GM18519 (cell line): ENCODE data around the gene SOX15.

Source experiments
- ATAC-seq: cut with Tn5 transposase; IDR thresholded peaks from one replicate; pipeline ENCODE4 v1.9.1; 2021; ENCODE audit warnings: mild to moderate bottlenecking, moderate library complexity; ENCODE audit not compliant: unreplicated experiment, low FRiP score

SOX15 gene

DNA sequence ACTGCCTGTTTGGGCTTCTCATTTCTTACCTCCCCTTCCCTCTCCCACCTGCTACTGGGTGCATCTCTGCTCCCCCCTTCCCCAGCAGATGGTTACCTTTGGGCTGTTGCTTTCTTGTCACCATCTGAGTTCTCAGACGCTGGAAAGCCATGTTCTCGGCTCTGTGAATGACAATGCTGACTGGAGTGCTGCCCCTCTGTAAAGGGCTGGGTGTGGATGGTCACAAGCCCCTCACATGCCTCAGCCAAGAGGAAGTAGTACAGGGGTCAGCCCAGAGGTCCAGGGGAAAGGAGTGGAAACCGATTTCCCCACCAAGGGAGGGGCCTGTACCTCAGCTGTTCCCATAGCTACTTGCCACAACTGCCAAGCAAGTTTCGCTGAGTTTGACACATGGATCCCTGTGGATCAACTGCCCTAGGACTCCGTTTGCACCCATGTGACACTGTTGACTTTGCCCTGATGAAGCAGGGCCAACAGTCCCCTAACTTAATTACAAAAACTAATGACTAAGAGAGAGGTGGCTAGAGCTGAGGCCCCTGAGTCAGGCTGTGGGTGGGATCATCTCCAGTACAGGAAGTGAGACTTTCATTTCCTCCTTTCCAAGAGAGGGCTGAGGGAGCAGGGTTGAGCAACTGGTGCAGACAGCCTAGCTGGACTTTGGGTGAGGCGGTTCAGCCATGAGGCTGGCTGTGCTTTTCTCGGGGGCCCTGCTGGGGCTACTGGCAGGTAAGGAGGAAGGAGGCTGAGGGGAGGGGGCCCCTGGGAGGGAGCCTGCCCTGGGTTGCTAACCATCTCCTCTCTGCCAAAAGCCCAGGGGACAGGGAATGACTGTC is 10.7 kb downstream of the SOX15 start, which contains the start of gene CD68:
Gene CD68, plus strand, starts transcription at position 638 of the 833 bp plus-strand sequence. Its CDS starts 40 bp downstream, at position 678.
- ATAC-seq = no peak

DNA sequence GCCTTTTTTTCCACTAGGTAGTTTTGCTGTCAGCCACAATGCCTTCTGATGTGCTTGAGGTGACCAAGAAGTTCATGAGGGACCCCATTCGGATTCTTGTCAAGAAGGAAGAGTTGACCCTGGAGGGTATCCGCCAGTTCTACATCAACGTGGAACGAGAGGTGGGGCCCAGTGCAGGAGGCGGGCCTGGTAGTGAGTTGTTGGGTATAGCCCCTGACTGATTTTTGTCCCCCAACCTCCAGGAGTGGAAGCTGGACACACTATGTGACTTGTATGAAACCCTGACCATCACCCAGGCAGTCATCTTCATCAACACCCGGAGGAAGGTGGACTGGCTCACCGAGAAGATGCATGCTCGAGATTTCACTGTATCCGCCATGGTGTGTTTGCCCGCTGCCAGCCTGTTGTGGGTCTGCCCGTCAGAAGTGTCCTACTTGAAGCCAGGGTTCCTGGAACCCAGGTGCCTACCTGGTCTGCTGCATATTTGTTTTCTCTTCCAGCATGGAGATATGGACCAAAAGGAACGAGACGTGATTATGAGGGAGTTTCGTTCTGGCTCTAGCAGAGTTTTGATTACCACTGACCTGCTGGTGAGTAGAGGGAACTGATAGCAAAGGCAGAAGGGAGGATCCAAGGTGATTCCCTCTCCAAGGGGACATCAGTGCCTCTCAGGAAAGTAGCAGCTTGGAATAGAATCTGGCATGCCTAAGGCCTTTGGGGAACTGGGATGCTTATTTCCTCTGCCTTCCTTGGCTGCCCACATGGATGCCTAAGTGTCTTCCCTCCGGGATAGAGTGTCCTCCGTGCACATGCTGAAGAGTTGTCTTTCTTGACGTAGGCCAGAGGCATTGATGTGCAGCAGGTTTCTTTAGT is 12.3 kb downstream of the SOX15 start:
- no peak for ATAC-seq

DNA sequence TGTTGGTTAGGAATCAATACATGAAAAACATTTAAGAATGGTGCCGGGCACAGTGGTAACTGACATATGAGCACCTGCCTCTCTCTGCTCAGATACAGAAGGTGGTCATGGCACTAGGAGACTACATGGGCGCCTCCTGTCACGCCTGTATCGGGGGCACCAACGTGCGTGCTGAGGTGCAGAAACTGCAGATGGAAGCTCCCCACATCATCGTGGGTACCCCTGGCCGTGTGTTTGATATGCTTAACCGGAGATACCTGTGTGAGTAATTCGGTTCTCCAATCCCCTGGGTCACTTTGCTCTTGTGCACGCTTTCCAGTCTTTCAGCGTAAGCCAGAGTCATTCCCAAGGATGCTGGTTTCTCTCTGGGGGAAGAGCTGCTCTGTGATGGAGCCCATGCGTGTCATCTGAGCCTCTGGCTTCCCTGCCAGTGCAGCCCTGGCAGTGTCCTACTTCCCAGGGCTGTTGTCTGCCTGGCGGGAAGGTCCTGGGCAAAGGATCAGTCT is 13.4 kb downstream of the SOX15 start:
- no peak for ATAC-seq

DNA sequence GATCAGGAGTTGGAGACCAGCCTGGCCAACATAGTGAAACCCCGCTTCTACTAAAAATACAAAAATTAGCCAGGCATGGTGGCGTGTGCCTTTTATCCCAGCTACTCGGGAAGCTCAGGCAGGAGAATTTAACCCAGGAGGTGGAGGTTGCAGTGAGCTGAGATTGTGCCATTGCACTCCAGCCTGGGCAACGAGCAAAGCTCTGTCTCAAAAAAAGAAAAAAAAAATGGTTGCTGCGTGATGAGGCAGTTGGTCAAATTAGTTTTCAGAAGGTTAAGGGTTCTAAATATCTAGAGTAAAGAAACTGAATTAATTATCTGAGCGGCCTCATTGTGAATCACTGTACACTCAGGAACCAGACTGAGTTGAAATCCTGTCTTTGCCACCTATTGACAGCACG is 13.9 kb downstream of the SOX15 start:
- ATAC-seq = no peak

DNA sequence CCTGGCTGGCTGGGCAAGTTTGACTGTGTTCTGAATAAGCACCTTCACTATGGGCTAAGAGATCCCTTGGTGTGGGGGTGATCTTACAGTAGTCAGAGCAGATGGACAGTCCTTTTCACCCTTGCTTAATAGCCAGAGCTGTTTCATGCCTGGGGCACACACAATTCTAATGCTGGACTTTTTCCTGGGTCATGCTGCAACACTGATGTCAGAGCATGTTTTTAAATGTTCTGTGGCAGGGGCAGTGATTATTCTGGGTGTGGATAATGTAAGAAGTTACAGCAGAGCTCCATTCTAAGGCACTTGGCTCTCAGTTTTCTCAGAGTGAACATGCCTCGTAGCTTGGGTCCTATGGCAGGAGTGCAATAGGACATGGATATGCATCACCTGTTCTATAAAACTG is 14.4 kb downstream of the SOX15 start:
- no peak for ATAC-seq

DNA sequence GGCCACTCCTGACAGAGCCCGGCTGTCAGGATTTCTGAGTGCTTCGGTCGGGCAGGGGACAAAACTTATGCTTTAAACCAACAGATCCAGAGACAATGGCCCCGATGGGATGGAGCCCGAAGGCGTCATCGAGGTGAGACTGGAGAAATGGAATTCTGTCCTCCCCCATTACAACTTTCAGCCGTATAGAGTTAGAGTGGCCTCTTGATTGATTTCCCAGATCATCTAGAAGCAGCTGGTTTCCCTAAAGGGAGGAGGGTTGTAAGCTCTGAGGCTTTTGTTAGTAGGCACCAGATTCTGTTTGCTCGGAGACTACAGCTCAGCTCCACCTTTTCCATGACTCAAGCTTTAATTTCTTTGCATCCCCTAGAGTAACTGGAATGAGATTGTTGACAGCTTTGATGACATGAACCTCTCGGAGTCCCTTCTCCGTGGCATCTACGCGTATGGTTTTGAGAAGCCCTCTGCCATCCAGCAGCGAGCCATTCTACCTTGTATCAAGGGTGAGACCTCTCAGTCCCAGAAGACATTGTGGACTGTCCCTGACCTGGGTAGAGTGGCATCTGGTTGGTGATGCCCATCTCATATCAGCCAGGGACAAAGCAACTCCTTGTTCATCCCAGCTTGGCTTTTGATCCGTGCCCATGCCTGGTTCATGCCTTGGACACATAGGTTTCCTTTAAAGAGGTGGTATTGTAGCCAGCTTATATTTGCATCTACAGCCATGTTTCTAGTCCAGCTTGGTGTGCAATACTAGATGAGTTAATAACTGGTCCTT is 15.5 kb downstream of the SOX15 start:
- no peak for ATAC-seq

DNA sequence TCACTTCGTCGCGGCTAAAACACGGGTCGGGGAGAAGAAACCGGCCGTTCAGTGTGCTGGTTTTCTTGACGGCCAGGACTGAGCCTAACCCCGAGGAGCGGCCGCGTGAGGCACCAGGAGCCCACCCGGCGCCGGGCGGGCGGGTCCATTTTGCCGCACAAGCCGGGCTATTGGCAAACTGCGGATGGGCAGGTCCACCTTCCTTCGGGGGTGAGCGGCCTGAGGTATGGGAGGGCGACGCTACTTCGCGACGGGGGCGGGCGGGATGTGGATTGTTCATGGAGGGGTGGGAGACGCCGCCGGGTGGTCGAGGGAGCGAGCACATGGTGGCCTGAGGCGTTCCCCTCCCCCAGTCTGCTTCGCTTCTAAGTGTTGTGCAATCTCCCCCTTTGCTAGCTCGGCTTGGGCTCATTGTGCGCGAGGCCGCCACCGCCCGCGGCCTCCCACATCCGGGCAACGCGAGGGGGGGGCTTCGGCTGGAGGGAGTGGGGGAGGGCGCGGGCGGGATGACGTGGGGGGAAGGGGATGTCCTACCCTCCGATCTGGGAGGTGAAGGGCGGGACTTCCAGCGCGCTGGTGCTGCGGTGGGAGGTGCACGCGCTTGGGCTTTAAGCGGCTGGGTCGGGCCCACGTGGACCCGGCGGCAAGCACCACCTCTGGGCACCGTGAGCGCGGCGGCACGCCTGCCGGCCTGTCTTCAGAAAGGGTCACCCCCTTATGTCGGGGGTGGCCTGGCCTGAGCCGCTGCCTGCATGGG is 16.4 kb downstream of the SOX15 start:
- ATAC-seq = no peak

DNA sequence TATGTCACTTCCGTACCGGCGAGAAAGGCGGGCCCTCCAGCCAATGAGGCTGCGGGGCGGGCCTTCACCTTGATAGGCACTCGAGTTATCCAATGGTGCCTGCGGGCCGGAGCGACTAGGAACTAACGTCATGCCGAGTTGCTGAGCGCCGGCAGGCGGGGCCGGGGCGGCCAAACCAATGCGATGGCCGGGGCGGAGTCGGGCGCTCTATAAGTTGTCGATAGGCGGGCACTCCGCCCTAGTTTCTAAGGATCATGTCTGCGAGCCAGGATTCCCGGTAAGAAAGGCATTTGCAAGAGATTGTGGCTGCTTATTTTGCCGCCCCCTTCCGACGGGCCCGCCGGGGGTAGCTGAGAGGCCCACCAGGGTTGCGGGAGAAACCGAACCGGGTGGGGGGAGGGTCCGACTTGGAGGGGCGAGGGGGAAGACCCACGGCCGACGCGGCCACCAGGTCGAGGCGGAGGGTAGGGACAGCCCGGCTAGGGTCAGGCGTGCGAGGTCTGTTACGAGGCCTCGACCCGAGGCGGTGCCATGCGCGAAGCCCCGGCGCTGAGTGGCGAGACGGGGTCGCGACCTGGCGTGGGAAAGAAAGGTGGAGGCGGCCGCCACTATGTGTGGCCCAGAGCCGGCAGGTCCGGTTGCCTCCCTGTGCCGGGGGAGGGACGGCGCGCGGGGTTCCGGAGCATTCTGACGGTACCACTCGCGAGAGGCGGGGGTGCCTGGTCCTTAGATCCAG is 17.1 kb downstream of the SOX15 start:
- ATAC-seq = peak; percentile 87

DNA sequence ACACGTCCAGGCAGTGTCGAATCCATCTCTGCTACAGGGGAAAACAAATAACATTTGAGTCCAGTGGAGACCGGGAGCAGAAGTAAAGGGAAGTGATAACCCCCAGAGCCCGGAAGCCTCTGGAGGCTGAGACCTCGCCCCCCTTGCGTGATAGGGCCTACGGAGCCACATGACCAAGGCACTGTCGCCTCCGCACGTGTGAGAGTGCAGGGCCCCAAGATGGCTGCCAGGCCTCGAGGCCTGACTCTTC is 17.6 kb downstream of the SOX15 start:
- no peak for ATAC-seq

DNA sequence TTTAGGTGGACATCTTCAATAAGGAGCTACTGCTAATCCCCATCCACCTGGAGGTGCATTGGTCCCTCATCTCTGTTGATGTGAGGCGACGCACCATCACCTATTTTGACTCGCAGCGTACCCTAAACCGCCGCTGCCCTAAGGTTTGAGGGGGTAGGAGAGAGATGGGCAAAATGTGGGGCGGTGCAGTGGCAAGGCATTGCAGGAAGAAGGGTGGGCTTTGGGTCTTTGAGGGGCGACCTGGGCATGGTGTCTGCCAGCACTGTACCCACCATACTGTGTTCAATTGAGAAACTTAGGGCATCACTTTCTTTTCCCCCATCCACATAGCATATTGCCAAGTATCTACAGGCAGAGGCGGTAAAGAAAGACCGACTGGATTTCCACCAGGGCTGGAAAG is 19.5 kb downstream of the SOX15 start:
- ATAC-seq = no peak

DNA sequence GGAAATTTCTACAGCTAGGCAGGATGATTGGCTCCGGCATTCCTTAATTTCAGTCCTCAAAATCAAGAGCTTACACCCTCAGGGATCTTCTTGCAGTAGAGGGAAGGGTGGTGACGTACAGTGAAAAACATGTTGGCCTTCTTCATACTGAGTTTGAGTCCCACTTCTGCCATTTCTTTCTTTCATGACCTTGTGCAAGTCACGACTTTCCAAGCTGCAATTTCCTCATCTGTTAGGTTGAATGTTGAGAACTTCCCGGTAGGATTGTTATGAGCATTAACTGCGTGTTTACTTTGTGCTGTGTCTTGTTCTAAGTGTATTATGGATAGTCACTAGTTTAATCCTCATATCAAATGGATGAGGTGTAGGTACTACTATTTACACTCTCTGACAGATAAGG is 20.3 kb downstream of the SOX15 start:
- ATAC-seq = no peak

DNA sequence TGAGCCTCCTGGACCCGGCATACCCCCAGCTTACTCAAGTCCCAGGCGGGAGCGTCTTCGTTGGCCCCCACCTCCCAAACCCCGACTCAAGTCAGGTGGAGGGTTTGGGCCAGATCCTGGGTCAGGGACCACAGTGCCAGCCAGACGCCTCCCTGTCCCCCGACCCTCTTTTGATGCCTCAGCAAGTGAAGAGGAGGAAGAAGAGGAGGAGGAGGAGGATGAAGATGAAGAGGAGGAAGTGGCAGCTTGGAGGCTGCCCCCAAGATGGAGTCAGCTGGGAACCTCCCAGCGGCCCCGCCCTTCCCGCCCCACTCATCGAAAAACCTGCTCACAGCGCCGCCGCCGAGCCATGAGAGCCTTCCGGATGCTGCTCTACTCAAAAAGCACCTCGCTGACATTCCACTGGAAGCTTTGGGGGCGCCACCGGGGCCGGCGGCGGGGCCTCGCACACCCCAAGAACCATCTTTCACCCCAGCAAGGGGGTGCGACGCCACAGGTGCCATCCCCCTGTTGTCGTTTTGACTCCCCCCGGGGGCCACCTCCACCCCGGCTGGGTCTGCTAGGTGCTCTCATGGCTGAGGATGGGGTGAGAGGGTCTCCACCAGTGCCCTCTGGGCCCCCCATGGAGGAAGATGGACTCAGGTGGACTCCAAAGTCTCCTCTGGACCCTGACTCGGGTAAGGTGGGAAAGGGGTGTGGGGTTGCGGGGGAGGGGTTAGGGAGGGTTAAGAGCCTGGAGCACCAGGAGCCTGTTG is 26.6 kb downstream of the SOX15 start:
- ATAC-seq = no peak

DNA sequence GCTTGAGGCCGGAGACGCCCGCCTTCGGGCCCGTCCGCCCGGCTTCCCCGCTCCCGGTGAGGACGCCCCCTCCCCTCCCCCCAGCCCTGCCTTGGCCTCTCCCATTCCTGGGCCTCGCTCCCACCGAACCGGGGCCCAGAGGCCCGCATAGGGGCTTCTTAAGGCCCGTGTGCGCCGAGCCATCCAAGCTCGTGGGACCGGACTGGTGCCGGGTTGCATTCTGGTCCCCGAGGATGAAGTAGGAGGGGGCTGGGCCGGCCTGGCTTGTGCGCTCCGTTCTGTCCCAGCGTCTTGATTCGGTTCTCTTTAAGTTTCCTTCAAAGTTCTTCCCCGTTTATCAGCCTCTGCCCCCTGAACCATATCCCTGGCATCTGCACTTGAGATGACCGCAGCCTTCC is 27.7 kb downstream of the SOX15 start:
- ATAC-seq = no peak

DNA sequence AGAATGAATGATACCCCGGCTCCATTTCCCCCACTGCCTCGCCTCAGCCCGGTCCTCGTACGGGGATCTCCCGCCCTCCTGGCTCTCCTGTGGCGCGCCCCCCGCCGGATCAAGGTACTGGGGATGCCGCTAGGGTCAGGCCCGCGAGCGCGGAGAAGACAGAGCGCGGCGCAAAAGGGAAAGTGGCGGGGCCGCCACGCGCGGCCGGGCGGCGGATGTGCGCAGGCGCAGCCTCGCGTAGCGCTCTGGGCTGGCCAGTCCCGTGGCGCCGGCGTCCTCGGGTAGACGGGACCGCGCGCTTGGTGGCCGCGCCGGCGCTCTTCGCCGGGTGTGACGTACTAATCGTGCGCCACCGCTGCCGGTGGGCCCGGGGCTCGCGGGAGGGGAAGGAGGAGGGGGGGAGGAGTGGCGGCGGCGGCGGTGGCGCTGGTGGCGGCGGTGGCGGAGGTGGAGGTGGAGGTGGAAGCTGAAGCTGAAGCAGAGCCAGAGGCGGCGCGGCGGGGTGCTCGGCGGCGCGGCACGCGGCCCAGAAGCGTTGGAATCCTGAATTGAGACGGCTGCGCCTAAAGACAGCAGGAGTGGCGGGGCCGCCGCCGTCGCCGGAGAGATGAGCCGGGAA is 28.2 kb downstream of the SOX15 start, which contains the start of gene SENP3:
Gene SENP3, plus strand, starts transcription at position 331 of the 619 bp plus-strand sequence. CDS start 1,158 bp downstream, outside the sequence.
- peak; percentile 59 for ATAC-seq

DNA sequence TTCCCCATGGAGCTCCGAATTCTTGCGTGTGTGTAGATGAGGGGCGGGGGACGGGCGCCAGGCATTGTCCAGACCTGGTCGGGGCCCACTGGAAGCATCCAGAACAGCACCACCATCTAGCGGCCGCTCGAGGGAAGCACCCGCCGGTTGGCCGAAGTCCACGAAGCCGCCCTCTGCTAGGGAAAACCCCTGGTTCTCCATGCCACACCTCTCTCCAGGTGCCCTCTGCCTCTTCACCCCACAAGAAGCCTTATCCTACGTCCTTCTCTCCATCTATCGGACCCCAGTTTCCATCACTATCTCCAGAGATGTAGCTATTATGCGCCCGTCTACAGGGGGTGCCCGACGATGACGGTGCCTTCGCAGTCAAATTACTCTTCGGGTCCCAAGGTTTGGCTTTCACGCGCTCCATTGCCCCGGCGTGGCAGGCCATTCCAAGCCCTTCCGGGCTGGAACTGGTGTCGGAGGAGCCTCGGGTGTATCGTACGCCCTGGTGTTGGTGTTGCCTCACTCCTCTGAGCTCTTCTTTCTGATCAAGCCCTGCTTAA is 28.8 kb downstream of the SOX15 start:
- peak; percentile 39 for ATAC-seq

DNA sequence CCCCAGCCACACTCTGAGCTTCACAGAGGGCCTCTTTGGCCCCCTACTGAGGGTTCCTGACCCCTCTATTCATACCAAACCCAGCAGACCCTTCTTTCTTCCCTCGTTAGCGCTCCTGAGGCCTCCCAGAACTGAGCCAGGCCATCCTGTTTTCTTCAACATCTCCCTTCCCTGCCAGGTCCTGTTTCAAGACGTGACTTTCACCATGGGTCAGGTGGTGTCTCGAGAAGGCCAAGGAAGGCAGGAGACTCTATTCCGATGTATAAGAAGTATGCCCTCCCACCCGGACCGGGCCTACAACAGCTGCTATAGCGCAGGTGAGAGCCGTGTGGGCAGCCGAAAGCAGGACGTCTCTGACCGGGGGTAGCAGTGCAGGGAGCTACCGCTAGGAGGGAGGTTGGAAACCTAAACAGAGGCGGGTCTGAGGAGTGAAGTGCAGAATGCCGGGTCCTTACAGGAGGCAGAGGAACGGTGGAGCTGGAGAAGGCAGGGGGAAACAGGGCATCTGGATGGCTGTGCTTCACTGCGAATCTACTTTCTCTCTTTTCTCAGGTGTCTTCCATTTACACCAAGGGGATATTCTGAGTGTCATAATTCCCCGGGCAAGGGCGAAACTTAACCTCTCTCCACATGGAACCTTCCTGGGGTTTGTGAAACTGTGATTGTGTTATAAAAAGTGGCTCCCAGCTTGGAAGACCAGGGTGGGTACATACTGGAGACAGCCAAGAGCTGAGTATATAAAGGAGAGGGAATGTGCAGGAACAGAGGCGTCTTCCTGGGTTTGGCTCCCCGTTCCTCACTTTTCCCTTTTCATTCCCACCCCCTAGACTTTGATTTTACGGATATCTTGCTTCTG is 29.5 kb downstream of the SOX15 start:
- no peak for ATAC-seq
